GM10266 (cell line): ENCODE measurements around the gene WDR7.

Source experiments
- DNase-seq: peaks from one replicate; pipeline ENCODE4 v3.0.0; 2012; ENCODE audit errors: extremely low spot score
- CTCF ChIP-seq: IDR thresholded peaks from 2 replicates; pipeline ENCODE4 v1.5.1; 2012; ENCODE audit warnings: mild to moderate bottlenecking, low read depth; ENCODE audit not compliant: control insufficient read depth, insufficient read depth; ENCODE audit errors: missing control alignments

WDR7 gene

DNA sequence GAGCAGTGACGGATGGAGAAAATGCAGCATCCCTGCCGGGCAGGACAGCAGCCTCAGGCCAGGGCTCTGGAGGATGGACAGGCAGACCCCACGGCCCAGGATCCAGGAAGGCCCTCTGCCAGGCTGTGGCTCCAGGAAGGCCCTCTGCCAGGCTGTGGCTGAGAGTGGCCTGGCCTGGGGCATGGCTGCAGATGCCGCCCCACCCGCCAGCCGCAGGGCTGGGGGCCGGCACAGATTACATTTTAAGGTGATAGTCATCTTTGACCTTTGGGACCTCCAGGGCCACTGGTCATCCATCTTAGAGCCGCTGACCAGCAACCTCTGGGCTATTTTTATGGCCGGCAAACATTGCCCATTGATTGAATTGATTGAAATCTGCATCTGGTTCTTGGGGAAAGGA lies 397.7 kb downstream of the WDR7 start:
- no peak for DNase-seq
- TF ChIP-seq CTCF, result no peak

- TF ChIP-seq CTCF, result no peak
- no peak for DNase-seq
Measured at GRCh38 chr18:57050310-57050949, 399.3 kb downstream of the WDR7 start.

- DNase-seq, result no peak
- no peak for TF ChIP-seq CTCF
Measured at GRCh38 chr18:57051021-57051656, 400.0 kb downstream of the WDR7 start.

GRCh38 chr18:57051657-57052044 lies 400.5 kb downstream of the WDR7 start:
- TF ChIP-seq CTCF, result no peak
- DNase-seq, result peak; percentile 48

GRCh38 chr18:57052173-57052572 lies 401.0 kb downstream of the WDR7 start:
- peak; percentile 38 for TF ChIP-seq CTCF
- no peak for DNase-seq

DNA sequence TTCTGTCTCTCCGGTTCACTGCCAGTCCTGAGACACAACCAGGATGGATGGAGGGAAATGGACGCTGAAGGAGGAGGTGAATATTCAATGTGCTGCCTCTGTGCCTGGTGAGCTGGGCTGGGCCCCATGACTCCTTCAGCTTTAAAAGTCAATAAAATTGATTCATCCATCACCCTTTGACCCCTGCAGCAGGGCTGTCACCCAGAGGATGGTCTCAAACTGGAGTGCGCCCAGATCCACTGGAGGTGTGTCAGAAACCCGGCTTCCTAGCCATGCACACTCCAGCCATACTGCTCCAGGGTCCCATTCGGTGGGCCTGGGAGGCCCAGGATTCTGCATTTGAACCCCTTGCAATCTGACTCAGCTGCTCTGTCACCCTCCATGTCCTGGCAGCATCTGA lies 401.6 kb downstream of the WDR7 start:
- TF ChIP-seq CTCF, result no peak
- no peak for DNase-seq

GRCh38 chr18:57054891-57055290 lies 403.7 kb downstream of the WDR7 start:
- no peak for DNase-seq
- no peak for TF ChIP-seq CTCF
